K562 (cell line): ENCODE measurements around the gene IARS2. TPM values are rescaled to one million over a fixed set of nuclear protein-coding genes. Genes with fewer than 3 reads are reported as not detected.
"Not testable (repeated sequence)": the region's sequence is repeated elsewhere in the genome, so short reads cannot be mapped to it uniquely, and the experiment has no call there.

ENCODE experiments used
- ATAC-seq: fragments of 200-7000 bp; cut with Tn5 transposase; 3 replicates; pipeline ENCODE4 v1.9.1; 2020; ENCODE audit warnings: moderate library complexity
- BruUV-seq: library from RNA; stranded (reverse); fragments of 400-500 nt; replicated peaks from 2 replicates; lab custom pipeline; 2021; lab: Mats Ljungman, UMichigan
- CTCF ChIA-PET: fragments of 300-600 bp; formaldehyde crosslinking; extraction: SDS; loops from one replicate; lab custom pipeline; 2021; ENCODE audit warnings: low intra/inter-chr PET ratio; lab: Yijun Ruan, JAX
- POLR2A ChIA-PET: fragments of 300-600, 350-650 bp; sonication (Branson Sonifier 250); formaldehyde crosslinking; extraction: SDS; loops from one replicate; lab custom pipeline; 2021; ENCODE audit warnings: antibody characterized with exemption, inconsistent platforms; lab: Yijun Ruan, JAX
- DNase-seq, 4 experiments: peaks; one replicate each; pipeline versions ENCODE4 v3.0.0 to v3.0.0-alpha.2; 2011 to 2018; ENCODE audit warnings: low spot score in 3 of 4, mixed read lengths in 3 of 4; ENCODE audit errors: extremely low read depth in 1 of 4
- FAIRE-seq: peaks from 2 replicates; lab custom pipeline; 2011; peaks lifted over from hg19 to GRCh38; lab: Jason Lieb, UNC
- H2AFZ ChIP-seq: 2 replicates; pipeline ENCODE4 v1.6.0; 2011; ENCODE audit warnings: low read depth, low read length, control low read depth, inconsistent platforms
- H3K27ac ChIP-seq: fragments of 200-600 bp; 3 replicates; pipeline ENCODE4 v1.8.0; 2011; ENCODE audit warnings: low read depth, mild to moderate bottlenecking, control low read depth, inconsistent platforms, low read length, moderate library complexity, mixed read lengths; ENCODE audit errors: extremely low read depth
- H3K27me3 ChIP-seq, 2 experiments: fragments of 300-600 bp in 1 of 2; 2 replicates in 1 of 2; 3 replicates in 1 of 2; pipeline versions ENCODE4 v1.6.0 to v1.8.0; 2011; ENCODE audit warnings: inconsistent platforms in 2 of 2, low read length in 2 of 2, mild to moderate bottlenecking in 1 of 2, mixed read lengths in 1 of 2, moderate library complexity in 1 of 2; ENCODE audit not compliant: control insufficient read depth in 2 of 2, insufficient read depth in 2 of 2
- H3K36me3 ChIP-seq: fragments of 300-600 bp; 3 replicates; pipeline ENCODE4 v1.8.0; 2011; ENCODE audit warnings: mild to moderate bottlenecking, low read length, inconsistent platforms; ENCODE audit not compliant: control insufficient read depth, insufficient read depth
- H3K4me1 ChIP-seq, 2 experiments: fragments of 200-600 bp in 1 of 2; replicated peaks in 1 of 2; 2 replicates in 1 of 2; 3 replicates in 1 of 2; pipeline versions ENCODE4 v1.5.1 to v1.8.0; 2011; ENCODE audit warnings: inconsistent platforms in 2 of 2, low read length in 2 of 2, mild to moderate bottlenecking in 1 of 2, mixed read lengths in 1 of 2, moderate library complexity in 1 of 2; ENCODE audit not compliant: control insufficient read depth in 2 of 2, insufficient read depth in 2 of 2
- H3K4me2 ChIP-seq: 2 replicates; pipeline ENCODE4 v1.6.1; 2011; ENCODE audit warnings: low read length, control low read depth, inconsistent platforms, mixed read lengths; ENCODE audit not compliant: insufficient read depth
- H3K4me3 ChIP-seq: fragments of 200-600 bp; sonication (generic), shearing (Covaris generic); 2 replicates; pipeline ENCODE4 v1.5.1; 2016; ENCODE audit warnings: control low read depth, inconsistent platforms
- H3K79me2 ChIP-seq: fragments of 200-600 bp; 3 replicates; pipeline ENCODE4 v1.8.0; 2011; ENCODE audit warnings: low read length, inconsistent platforms; ENCODE audit not compliant: control insufficient read depth, insufficient read depth
- H3K9ac ChIP-seq, 2 experiments: 2 replicates each; pipeline versions ENCODE4 v1.6.0 to v1.6.1; 2011; ENCODE audit warnings: low read depth in 2 of 2, low read length in 2 of 2, control low read depth in 1 of 2, inconsistent platforms in 1 of 2, mild to moderate bottlenecking in 1 of 2, mixed read lengths in 1 of 2; ENCODE audit not compliant: insufficient read depth in 1 of 2
- H3K9me1 ChIP-seq: one replicate; pipeline ENCODE4 v1.6.0; 2011; ENCODE audit warnings: inconsistent platforms, mild to moderate bottlenecking, low read length, moderate library complexity; ENCODE audit not compliant: control insufficient read depth, insufficient read depth
- H3K9me3 ChIP-seq: replicated peaks from 2 replicates; pipeline ENCODE4 v1.5.1; 2011; ENCODE audit warnings: low read depth, low read length, inconsistent platforms; ENCODE audit not compliant: control insufficient read depth, insufficient read depth
- H4K20me1 ChIP-seq: replicated peaks from 2 replicates; pipeline ENCODE4 v1.6.1; 2011; ENCODE audit warnings: low read length, inconsistent platforms, mixed read lengths; ENCODE audit not compliant: control insufficient read depth, insufficient read depth
- ARID1B ChIP-seq: fragments of 450-650 bp; IDR thresholded peaks from 2 replicates; pipeline ENCODE4 v1.6.1; 2016; ENCODE audit warnings: antibody characterized with exemption, mild to moderate bottlenecking, inconsistent platforms
- CBFA2T3 ChIP-seq: fragments of 450-650 bp; IDR thresholded peaks from 2 replicates; pipeline ENCODE4 v1.6.1; 2017
- COPS2 ChIP-seq: fragments of 450-650 bp; conservative IDR thresholded peaks from 2 replicates; pipeline ENCODE4 v1.6.1; 2016; ENCODE audit warnings: mild to moderate bottlenecking, moderate library complexity
- MEIS2 ChIP-seq: fragments of 450-650 bp; IDR thresholded peaks from 2 replicates; pipeline ENCODE4 v1.6.1; 2014; ENCODE audit warnings: mild to moderate bottlenecking; ENCODE audit not compliant: partially characterized antibody
- TAL1 ChIP-seq: fragments of 450-650 bp; IDR thresholded peaks from 2 replicates; pipeline ENCODE4 v1.6.1; 2016; ENCODE audit warnings: mild to moderate bottlenecking
- WGBS: fragments of 100-300 bp; shearing (Covaris generic); methylation state at CpG from one replicate; pipeline ENCODE4 v1.1.6; 2016; ENCODE audit warnings: low coverage, mixed read lengths; ENCODE audit not compliant: insufficient coverage; ENCODE audit errors: missing lambda C conversion rate; 5-methylcytosine and 5-hydroxymethylcytosine counted together
- in situ Hi-C: fragments of 300-500 bp; cut with MboI; formaldehyde crosslinking; loops from 4 replicates; pipeline ENCODE4 v1.15.0; 2018; ENCODE audit warnings: inconsistent platforms, mixed read lengths
- intact Hi-C: fragments of 100-400 bp; cut with micrococcal nuclease; formaldehyde crosslinking; loops from 2 replicates; pipeline ENCODE4 v1.14.2; 2022
- polyA plus RNA-seq, 8 experiments: library from polyadenylated mRNA; depleted of rRNA in 4 of 8; stranded (reverse) in 5 of 8; unstranded in 3 of 8; fragments of >200 nt; fragmentation: Nextera tagmentation in 2 of 8; fragmentation: Illumina TruSeq in 1 of 8; extraction: Ambion mirVana in 2 of 8; extraction: Trizol in 1 of 8; gene quantifications; 2 replicates each; pipeline versions ENCODE4 v1.2.1 to v1.2.3, GENCODE V29; 2011 to 2014; ENCODE audit warnings: inconsistent platforms in 1 of 8, missing spikeins in 1 of 8
- total RNA-seq, 7 experiments: library from RNA; depleted of rRNA in 6 of 7; stranded (reverse); fragments of >200 nt in 6 of 7; fragmentation: Illumina TruSeq in 2 of 7; extraction: Trizol in 2 of 7; gene quantifications; 2 replicates each; pipeline versions ENCODE4 v1.2.1 to v1.2.3, GENCODE V29; 2011 to 2021; ENCODE audit warnings: low replicate concordance in 1 of 7
- TF ChIP-seq, protein P1 (sequence below): fragments of 450-650 bp; IDR thresholded peaks from 2 replicates; pipeline ENCODE4 v1.6.1; 2016; ENCODE audit warnings: mild to moderate bottlenecking
- TF ChIP-seq, protein P2 (sequence below), 3 experiments: IDR thresholded peaks in 2 of 3; conservative IDR thresholded peaks in 1 of 3; 2 replicates each; pipeline ENCODE4 v1.5.1; 2011 to 2012; ENCODE audit warnings: low read length in 3 of 3, mild to moderate bottlenecking in 3 of 3, control low read depth in 2 of 3, improper control_type of control experiment in 1 of 3, inconsistent platforms in 1 of 3, low read depth in 1 of 3, mixed read lengths in 1 of 3, moderate library complexity in 1 of 3; ENCODE audit not compliant: insufficient read depth in 2 of 3
- TF ChIP-seq, protein P3 (sequence below): fragments of 200-800 bp; sonication (Bioruptor generic); IDR thresholded peaks from 2 replicates; pipeline ENCODE4 v1.6.1; 2017; ENCODE audit warnings: missing genetic modification characterization, missing compliant biosample characterization

Gene IARS2
- total and polyA plus RNA-seq, 9 of the 15 experiments (the other 6 are each of a cell fraction or from before 2014, with no cell fraction given): 39.6 to 127 (median 93.8) TPM

DNA sequence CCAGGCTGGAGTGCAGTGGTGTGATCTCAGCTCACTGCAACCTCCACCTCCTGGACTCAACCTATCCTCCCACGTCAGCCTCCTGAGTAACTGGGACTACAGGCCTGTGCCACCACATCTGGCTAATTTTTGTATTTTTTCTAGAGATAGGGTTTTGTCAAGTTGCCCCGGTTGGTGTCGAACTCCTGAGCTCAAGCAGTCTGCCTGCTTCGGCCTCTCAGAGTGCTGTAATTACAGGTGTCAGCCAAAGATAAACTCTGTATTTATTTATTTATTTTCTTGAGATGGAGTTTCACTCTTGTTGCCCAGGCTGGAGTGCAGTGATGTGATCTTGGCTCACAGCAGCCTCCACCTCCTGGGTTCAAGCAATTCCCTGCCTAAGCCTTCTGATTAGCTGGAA lies 18.7 kb downstream of the IARS2 start:
- TF ChIP-seq ARID1B (peak; percentile 51; the same call in 1 of the 2 replicates), TAL1 (peak; percentile 60), CBFA2T3 (peak; percentile 38; the same call in 1 of the 2 replicates)
- FAIRE-seq, H3K4me1 ChIP-seq, H3K4me3 ChIP-seq, H3K9ac ChIP-seq, H4K20me1 ChIP-seq, H3K4me2 ChIP-seq, H2AFZ ChIP-seq, DNase-seq, H3K9me1 ChIP-seq, H3K27ac ChIP-seq, H3K27me3 ChIP-seq, BruUV-seq, CTCF ChIA-PET, H3K79me2 ChIP-seq, H3K9me3 ChIP-seq, in situ Hi-C loops: not testable (repeated sequence)
- peaks cover 78% of the 10 kb centered on the region for H3K36me3 ChIP-seq
- peak; percentile 18 for ATAC-seq
- intact Hi-C loops: loop anchor here (10.0 kb wide), 1 partner anchor 278 kb away; no protein-coding TSS in a partner anchor
- WGBS: 82% methylated on average over 4 of the region's 4 CpGs
- POLR2A ChIA-PET: interaction anchor here (0.6 to 1.7 kb wide), 7 partner anchors 10 to 1124 kb away, joined by 3 to 5 read pairs (median 3); no protein-coding TSS in a partner anchor

DNA sequence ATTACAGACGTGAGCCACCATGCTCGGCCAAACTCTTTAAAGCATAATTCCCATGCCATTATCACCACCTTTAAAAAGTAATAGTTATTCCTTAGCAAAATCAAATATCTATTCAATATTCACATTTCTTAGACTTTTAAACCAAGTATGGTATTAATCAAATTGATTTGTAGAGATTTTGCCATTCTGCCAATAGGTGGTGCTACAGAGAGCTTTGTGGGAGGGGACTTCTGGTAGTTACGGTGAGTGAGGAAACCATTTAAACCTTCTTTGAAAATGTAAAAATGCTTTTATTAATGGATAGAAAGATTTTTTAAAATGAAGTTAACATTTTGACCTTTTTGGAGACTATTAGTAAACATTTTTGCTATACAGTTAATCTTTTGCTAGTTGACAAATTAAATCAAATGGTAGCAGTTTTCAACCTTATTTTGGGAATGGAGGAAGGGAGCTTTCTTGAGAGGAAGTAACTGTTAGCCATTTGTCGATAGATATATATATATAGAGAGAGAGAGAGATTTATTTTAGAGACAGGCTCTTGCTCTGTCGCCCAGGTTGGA lies 19.3 kb downstream of the IARS2 start:
- WGBS: 65% methylated on average over 5 of the region's 5 CpGs
- Histone ChIP-seq H3K9ac (no peak overlapping the region), H3K79me2 (no peaks in the 10 kb centered on the region), H3K4me2 (no peak overlapping the region), H4K20me1 (0 out of 2 replicates have a peak, but pooled peaks cover 3% of the 10 kb centered on the region), H2AFZ (no peak overlapping the region), H3K4me1 (no peaks in the 10 kb centered on the region), H3K9me1 (no peaks in the 10 kb centered on the region), H3K27me3 (no peaks in the 10 kb centered on the region), H3K27ac (no peak overlapping the region), H3K9me3 (no peaks in the 10 kb centered on the region), H3K4me3 (no peak overlapping the region), H3K36me3 (peaks cover 81% of the 10 kb centered on the region)
- no TSS peak for BruUV-seq
- ATAC-seq (peak; percentile 87), FAIRE-seq (peak; percentile 85), DNase-seq (peak; percentile 49 to 68 (median 61))
- POLR2A ChIA-PET: interaction anchor here (0.7 to 1.7 kb wide), 5 partner anchors 10 to 240 kb away, joined by 3 to 5 read pairs (median 3); no protein-coding TSS in a partner anchor
- CTCF ChIA-PET: no interaction called here
- in situ Hi-C loops: no loop called here
- intact Hi-C loops: loop anchor here (10.0 kb wide), 1 partner anchor 278 kb away; no protein-coding TSS in a partner anchor
- TF ChIP-seq, protein P1, sequence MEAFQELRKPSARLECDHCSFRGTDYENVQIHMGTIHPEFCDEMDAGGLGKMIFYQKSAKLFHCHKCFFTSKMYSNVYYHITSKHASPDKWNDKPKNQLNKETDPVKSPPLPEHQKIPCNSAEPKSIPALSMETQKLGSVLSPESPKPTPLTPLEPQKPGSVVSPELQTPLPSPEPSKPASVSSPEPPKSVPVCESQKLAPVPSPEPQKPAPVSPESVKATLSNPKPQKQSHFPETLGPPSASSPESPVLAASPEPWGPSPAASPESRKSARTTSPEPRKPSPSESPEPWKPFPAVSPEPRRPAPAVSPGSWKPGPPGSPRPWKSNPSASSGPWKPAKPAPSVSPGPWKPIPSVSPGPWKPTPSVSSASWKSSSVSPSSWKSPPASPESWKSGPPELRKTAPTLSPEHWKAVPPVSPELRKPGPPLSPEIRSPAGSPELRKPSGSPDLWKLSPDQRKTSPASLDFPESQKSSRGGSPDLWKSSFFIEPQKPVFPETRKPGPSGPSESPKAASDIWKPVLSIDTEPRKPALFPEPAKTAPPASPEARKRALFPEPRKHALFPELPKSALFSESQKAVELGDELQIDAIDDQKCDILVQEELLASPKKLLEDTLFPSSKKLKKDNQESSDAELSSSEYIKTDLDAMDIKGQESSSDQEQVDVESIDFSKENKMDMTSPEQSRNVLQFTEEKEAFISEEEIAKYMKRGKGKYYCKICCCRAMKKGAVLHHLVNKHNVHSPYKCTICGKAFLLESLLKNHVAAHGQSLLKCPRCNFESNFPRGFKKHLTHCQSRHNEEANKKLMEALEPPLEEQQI: peak; percentile 53; the same call in 1 of the 2 replicates
- TF ChIP-seq, protein P2, sequence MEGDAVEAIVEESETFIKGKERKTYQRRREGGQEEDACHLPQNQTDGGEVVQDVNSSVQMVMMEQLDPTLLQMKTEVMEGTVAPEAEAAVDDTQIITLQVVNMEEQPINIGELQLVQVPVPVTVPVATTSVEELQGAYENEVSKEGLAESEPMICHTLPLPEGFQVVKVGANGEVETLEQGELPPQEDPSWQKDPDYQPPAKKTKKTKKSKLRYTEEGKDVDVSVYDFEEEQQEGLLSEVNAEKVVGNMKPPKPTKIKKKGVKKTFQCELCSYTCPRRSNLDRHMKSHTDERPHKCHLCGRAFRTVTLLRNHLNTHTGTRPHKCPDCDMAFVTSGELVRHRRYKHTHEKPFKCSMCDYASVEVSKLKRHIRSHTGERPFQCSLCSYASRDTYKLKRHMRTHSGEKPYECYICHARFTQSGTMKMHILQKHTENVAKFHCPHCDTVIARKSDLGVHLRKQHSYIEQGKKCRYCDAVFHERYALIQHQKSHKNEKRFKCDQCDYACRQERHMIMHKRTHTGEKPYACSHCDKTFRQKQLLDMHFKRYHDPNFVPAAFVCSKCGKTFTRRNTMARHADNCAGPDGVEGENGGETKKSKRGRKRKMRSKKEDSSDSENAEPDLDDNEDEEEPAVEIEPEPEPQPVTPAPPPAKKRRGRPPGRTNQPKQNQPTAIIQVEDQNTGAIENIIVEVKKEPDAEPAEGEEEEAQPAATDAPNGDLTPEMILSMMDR (IDR thresholded peaks at IDR 0.05 in 2 of 3, conservative IDR thresholded peaks at IDR 0.05 in 1 of 3; ENCODE audit: insufficient read depth in 2 of 3, low read depth in 1 of 3, low read length in 3 of 3): peak; percentile 41 to 79 (median 76); a peak in 5 of 6 replicates
- TF ChIP-seq MEIS2: peak; percentile 37
- TF ChIP-seq, protein P3, sequence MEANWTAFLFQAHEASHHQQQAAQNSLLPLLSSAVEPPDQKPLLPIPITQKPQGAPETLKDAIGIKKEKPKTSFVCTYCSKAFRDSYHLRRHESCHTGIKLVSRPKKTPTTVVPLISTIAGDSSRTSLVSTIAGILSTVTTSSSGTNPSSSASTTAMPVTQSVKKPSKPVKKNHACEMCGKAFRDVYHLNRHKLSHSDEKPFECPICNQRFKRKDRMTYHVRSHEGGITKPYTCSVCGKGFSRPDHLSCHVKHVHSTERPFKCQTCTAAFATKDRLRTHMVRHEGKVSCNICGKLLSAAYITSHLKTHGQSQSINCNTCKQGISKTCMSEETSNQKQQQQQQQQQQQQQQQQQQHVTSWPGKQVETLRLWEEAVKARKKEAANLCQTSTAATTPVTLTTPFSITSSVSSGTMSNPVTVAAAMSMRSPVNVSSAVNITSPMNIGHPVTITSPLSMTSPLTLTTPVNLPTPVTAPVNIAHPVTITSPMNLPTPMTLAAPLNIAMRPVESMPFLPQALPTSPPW (CRISPR knock-in tag): 0 out of 2 replicates have a peak, but pooled peaks have one; percentile 15
- no peak for TF ChIP-seq COPS2
